GM12891 (cell line): ENCODE measurements around the gene WDR1.

Experiments
- PAX5 ChIP-seq: IDR thresholded peaks from 2 replicates; pipeline ENCODE4 v1.6.1; 2011; ENCODE audit warnings: low read length, moderate library complexity, mild to moderate bottlenecking; ENCODE audit not compliant: insufficient read depth, severe bottlenecking
- POLR2A ChIP-seq: IDR thresholded peaks from 2 replicates; pipeline ENCODE4 v1.6.1; 2011; ENCODE audit warnings: low read depth, low read length, control low read depth
- POLR2AphosphoS5 ChIP-seq: IDR thresholded peaks from 2 replicates; pipeline ENCODE4 v1.6.1; 2011; ENCODE audit warnings: low read depth, low read length, control low read depth
- POU2F2 ChIP-seq: IDR thresholded peaks from 2 replicates; pipeline ENCODE4 v1.6.1; 2011; ENCODE audit warnings: low read depth, mild to moderate bottlenecking, control low read depth, low read length, moderate library complexity
- SPI1 ChIP-seq: IDR thresholded peaks from 2 replicates; pipeline ENCODE4 v1.6.1; 2011; ENCODE audit warnings: low read depth, low read length, control low read depth
- TAF1 ChIP-seq: IDR thresholded peaks from 2 replicates; pipeline ENCODE4 v1.6.1; 2011; ENCODE audit warnings: low read depth, low read length, control low read depth

DNA sequence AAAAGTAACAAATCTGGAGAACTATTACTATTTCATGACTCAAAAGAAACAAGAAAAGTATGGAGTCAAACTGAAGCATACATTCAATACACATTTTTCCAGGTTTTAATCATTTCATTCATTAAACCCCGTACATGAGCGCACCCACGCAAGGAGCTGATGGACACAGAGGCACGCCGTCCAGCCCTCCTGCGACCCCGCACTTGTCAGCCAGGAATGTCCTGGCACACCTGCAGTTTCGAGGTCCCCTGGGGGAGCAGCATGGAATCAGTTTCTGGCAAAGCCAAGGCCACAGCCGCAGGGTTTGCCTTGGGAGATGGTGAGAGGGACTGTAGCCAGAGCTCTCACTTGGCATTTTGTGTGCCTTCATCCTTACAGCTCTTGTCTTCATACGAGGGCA is 82.5 kb downstream of the WDR1 start:
- no peak for TF ChIP-seq POLR2AphosphoS5
- no peak for TF ChIP-seq POLR2A
- TF ChIP-seq TAF1, result no peak
- TF ChIP-seq SPI1, result no peak
- TF ChIP-seq POU2F2, result no peak
- TF ChIP-seq PAX5, result no peak
